ENCODE results near the gene PRG2.
"Not testable (repeated sequence)": the region's sequence is repeated elsewhere in the genome, so short reads cannot be mapped to it uniquely, and the experiment has no call there.

The PRG2 gene

DNA sequence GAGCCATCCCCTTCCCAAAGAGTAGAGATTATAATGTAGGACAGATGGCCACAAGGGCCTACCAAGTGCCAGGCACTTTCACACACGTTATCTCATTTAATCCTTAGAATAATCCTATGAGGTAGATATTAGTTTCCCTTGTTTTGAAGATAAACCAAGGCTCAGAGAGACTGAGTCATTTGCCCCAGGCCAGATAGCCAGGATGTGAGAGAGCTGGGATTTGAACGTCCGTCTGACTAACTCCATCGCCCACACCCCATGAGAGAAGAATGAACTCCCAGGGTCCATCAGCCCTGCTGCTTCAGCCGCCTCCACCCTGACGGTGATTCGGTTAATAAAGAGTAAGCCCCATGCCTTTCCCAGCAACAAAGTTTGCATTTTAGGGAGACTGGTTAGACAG, 20.2 kb downstream of the PRG2 start:
- TF ChIP-seq, protein P1, sequence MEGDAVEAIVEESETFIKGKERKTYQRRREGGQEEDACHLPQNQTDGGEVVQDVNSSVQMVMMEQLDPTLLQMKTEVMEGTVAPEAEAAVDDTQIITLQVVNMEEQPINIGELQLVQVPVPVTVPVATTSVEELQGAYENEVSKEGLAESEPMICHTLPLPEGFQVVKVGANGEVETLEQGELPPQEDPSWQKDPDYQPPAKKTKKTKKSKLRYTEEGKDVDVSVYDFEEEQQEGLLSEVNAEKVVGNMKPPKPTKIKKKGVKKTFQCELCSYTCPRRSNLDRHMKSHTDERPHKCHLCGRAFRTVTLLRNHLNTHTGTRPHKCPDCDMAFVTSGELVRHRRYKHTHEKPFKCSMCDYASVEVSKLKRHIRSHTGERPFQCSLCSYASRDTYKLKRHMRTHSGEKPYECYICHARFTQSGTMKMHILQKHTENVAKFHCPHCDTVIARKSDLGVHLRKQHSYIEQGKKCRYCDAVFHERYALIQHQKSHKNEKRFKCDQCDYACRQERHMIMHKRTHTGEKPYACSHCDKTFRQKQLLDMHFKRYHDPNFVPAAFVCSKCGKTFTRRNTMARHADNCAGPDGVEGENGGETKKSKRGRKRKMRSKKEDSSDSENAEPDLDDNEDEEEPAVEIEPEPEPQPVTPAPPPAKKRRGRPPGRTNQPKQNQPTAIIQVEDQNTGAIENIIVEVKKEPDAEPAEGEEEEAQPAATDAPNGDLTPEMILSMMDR (IDR thresholded peaks at IDR 0.05; ENCODE audit: low read length, missing control alignments): no peak
- DNase-seq (ENCODE audit: low read depth): no peak
- H3K4me3 ChIP-seq (replicated peaks; ENCODE audit: low read depth, low read length): no peak overlapping the region

DNA sequence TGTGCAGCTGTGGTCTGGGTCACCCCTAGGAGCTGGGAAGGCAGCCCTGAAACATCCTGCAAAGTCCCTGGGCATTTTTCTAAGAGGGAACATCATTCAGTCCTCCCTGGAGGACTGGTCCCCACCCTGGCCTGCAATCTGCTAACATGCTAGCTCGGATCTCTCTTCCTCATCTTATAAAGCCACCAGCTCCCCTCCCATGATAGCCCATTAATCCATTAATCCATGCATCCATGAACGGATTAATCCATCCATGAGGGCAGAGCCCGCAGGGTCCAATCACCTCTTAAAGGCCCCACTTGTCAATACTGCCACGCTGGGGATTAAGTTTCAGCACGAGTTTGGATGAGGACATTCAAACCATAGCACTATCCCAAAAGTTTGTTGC, 21.6 kb downstream of the PRG2 start:
- TF ChIP-seq, protein P1 (IDR thresholded peaks at IDR 0.05; ENCODE audit: low read length, missing control alignments): no peak
- no peak overlapping the region for H3K4me3 ChIP-seq (replicated peaks; ENCODE audit: low read depth, low read length)
- DNase-seq (ENCODE audit: low read depth): no peak

DNA sequence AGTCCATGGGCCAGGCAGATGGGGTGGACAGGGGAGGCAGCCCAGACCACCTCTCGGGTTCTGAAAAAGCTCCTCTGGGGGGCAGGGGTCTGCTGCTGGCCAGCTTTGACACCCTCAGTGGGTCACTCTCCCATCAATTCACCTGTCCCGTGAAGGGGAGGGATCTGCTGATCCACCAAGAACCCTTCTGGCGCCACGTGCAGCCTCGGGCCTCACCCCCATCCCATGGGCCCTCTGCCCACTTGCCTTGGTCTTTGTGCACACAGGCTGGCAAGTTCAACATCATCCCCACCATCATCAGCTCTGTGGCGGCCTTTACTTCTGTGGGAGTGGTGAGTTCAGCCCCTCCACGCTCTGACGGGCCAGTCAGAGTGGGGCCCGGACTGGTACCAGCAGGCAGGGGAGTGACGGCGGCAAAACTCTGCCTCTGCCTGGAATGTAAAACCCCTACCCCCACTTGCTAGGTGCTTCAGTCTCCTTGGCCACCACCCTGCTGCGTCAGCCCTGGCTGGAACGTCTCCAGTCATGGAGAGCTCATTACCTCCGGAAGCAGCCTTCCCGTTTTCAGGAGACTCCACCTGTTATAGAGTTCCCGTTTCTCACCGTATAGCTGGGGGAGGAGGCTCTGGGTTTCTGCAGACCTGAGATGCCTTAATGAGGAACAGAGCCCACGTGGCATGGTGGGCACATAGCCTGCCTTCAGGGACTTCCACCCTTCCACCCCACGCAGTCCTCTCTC, 22.2 kb downstream of the PRG2 start:
- no peak overlapping the region for H3K4me3 ChIP-seq (replicated peaks; ENCODE audit: low read depth, low read length)
- TF ChIP-seq, protein P1 (IDR thresholded peaks at IDR 0.05; ENCODE audit: low read length, missing control alignments): no peak
- no peak for DNase-seq (ENCODE audit: low read depth)

- no peak overlapping the region for H3K4me3 ChIP-seq (replicated peaks; ENCODE audit: low read depth, low read length)
- DNase-seq (ENCODE audit: low read depth): no peak
- TF ChIP-seq, protein P1 (IDR thresholded peaks at IDR 0.05; ENCODE audit: low read length, missing control alignments): no peak
Measured at GRCh38 chr11:57364851-57365660, 25.4 kb downstream of the PRG2 start.

DNA sequence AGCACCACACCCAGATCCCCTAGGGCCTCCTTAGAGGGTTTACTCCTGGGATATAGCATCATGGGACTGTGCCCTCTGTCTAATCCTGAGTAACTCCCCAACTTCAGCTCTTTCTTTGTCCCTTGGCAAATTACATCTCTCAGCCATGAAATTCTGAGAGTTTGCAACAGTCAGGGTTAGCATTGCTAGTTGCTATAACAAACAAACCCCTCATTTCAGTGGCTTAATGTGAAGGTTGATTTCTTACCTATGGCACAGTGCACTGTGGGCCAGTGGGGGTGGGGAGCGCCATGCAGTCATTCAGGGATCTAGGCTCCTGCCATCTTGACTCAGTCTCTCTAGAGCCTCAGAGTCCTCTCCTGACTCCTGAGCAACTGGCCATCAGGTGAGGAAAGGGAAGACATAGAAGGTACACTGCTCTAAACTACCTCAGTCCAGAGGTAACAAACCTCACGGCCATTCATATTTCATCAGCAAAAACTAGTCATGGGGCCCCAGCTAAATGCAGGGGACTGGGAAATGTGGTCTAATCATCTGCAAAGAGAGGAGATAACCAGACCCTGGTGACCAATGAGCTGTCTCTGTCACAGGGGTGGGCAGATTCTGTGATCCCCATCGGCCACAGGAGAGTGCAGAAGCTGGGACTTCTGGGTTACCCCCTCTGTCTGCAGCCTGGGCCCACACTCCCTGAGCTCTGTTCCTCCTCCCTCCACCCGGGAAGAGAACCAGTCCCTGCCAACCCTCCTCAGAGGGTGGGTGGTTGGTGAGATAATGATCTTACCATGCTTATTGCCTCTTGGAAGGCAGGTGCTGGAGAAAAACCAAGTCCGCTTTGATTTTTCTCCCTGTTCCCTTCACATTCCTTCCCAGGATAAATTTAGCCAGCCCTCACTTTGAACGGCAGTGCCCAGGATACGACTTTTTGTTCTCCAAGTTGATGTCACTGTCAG, 27.0 kb downstream of the PRG2 start:
- TF ChIP-seq, protein P1 (IDR thresholded peaks at IDR 0.05; ENCODE audit: low read length, missing control alignments): no peak
- H3K4me3 ChIP-seq (replicated peaks; ENCODE audit: low read depth, low read length): no peak overlapping the region
- no peak for DNase-seq (ENCODE audit: low read depth)

- H3K4me3 ChIP-seq (replicated peaks; ENCODE audit: low read depth, low read length): no peak overlapping the region
- TF ChIP-seq, protein P1 (IDR thresholded peaks at IDR 0.05; ENCODE audit: low read length, missing control alignments): no peak
- DNase-seq (ENCODE audit: low read depth): no peak
Measured at GRCh38 chr11:57361926-57362325, 28.5 kb downstream of the PRG2 start.

GRCh38 chr11:57361420-57361819, 29.0 kb downstream of the PRG2 start:
- DNase-seq (ENCODE audit: low read depth); H3K4me3 ChIP-seq (replicated peaks; ENCODE audit: low read depth, low read length): not testable (repeated sequence)
